ENCODE data around the gene ERC1.

GRCh38 chr12:1157046-1157445 is 166.0 kb downstream of the ERC1 start:
- TF ChIP-seq, protein P1, sequence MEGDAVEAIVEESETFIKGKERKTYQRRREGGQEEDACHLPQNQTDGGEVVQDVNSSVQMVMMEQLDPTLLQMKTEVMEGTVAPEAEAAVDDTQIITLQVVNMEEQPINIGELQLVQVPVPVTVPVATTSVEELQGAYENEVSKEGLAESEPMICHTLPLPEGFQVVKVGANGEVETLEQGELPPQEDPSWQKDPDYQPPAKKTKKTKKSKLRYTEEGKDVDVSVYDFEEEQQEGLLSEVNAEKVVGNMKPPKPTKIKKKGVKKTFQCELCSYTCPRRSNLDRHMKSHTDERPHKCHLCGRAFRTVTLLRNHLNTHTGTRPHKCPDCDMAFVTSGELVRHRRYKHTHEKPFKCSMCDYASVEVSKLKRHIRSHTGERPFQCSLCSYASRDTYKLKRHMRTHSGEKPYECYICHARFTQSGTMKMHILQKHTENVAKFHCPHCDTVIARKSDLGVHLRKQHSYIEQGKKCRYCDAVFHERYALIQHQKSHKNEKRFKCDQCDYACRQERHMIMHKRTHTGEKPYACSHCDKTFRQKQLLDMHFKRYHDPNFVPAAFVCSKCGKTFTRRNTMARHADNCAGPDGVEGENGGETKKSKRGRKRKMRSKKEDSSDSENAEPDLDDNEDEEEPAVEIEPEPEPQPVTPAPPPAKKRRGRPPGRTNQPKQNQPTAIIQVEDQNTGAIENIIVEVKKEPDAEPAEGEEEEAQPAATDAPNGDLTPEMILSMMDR (IDR thresholded peaks at IDR 0.05; ENCODE audit: poor library complexity, severe bottlenecking) = no peak
- no peak for TF ChIP-seq RAD21 (conservative IDR thresholded peaks at IDR 0.05)
- TF ChIP-seq EP300 (conservative IDR thresholded peaks at IDR 0.05; ENCODE audit: poor library complexity, severe bottlenecking) = no peak
- no peak for TF ChIP-seq EZH2 (IDR thresholded peaks at IDR 0.05; ENCODE audit: borderline replicate concordance, insufficient read depth, low read length, poor library complexity, severe bottlenecking)
- no peak for TF ChIP-seq POLR2AphosphoS5 (IDR thresholded peaks at IDR 0.05)
- TF ChIP-seq SMC3 (conservative IDR thresholded peaks at IDR 0.05; ENCODE audit: poor library complexity) = no peak
- TF ChIP-seq REST (IDR thresholded peaks at IDR 0.05; ENCODE audit: borderline replicate concordance) = no peak
- no peak for TF ChIP-seq MXI1 (conservative IDR thresholded peaks at IDR 0.05; ENCODE audit: poor library complexity, severe bottlenecking)
- TF ChIP-seq TAF1 (IDR thresholded peaks at IDR 0.05; ENCODE audit: low read depth) = no peak

Measured in neural cell (in vitro differentiated cells).